Measurements from ENCODE around the gene TCP11. TPM values are rescaled to one million over a fixed set of nuclear protein-coding genes. Genes with fewer than 3 reads are reported as not detected.

The TCP11 gene
- total RNA-seq, 2 experiments from 2014 or later = not detected

- ChIA-PET POLR2A (no interaction called here), CTCF (interaction anchor here (0.7 to 1.3 kb wide), 3 partner anchors 9 to 27 kb away, joined by 3 to 8 read pairs (median 4); no protein-coding TSS in a partner anchor)
- DNase-seq (no peak), ATAC-seq (no peak)
- H3K36me3 Mint-ChIP-seq (ENCODE audit: low read depth) = no peaks in the 10 kb centered on the region
- peaks cover 16% of the 10 kb centered on the region for H3K27me3 Mint-ChIP-seq
- H3K4me1 Mint-ChIP-seq = no peaks in the 10 kb centered on the region
- no peak overlapping the region for H3K4me3 Mint-ChIP-seq
- H3K27ac Mint-ChIP-seq = no peak overlapping the region
- intact Hi-C loops (cut with DNase I, micrococcal nuclease) = no loop called here
- no peaks in the 10 kb centered on the region for H3K9me3 Mint-ChIP-seq (ENCODE audit: low read depth)
Observed at GRCh38 chr6:35160642-35161041, 19.5 kb upstream of the TCP11 start.

- ATAC-seq (no peak), DNase-seq (no peak)
- no peaks in the 10 kb centered on the region for H3K36me3 Mint-ChIP-seq (ENCODE audit: low read depth)
- no peak overlapping the region for H3K27ac Mint-ChIP-seq
- peaks cover 10% of the 10 kb centered on the region for H3K27me3 Mint-ChIP-seq
- CTCF ChIA-PET = interaction anchor here (0.9 to 2.2 kb wide), 2 partner anchors 19 to 48 kb away, joined by 3 to 7 read pairs; no protein-coding TSS in a partner anchor
- peaks cover 5% of the 10 kb centered on the region for H3K4me1 Mint-ChIP-seq
- intact Hi-C loops (cut with DNase I, micrococcal nuclease) = no loop called here
- H3K9me3 Mint-ChIP-seq (ENCODE audit: low read depth) = no peaks in the 10 kb centered on the region
- POLR2A ChIA-PET = no interaction called here
- no peak overlapping the region for H3K4me3 Mint-ChIP-seq
Observed at GRCh38 chr6:35158520-35158919, 17.4 kb upstream of the TCP11 start.

- ChIA-PET CTCF (interaction anchor here (1.1 to 1.8 kb wide), 3 partner anchors 26 to 86 kb away, joined by 3 to 6 read pairs (median 5); no protein-coding TSS in a partner anchor), POLR2A (no interaction called here)
- no peak overlapping the region for H3K4me3 Mint-ChIP-seq
Observed at GRCh38 chr6:35154947-35155346, 13.8 kb upstream of the TCP11 start.

GRCh38 chr6:35154262-35154661, 13.1 kb upstream of the TCP11 start:
- ATAC-seq (no peak), DNase-seq (no peak)
- no peak overlapping the region for H3K4me3 Mint-ChIP-seq
- no peaks in the 10 kb centered on the region for H3K9me3 Mint-ChIP-seq (ENCODE audit: low read depth)
- POLR2A ChIA-PET = no interaction called here
- H3K36me3 Mint-ChIP-seq (ENCODE audit: low read depth) = no peaks in the 10 kb centered on the region
- peaks cover 6% of the 10 kb centered on the region for H3K4me1 Mint-ChIP-seq
- CTCF ChIA-PET = no interaction called here
- H3K27me3 Mint-ChIP-seq = peaks cover 5% of the 10 kb centered on the region
- intact Hi-C loops (cut with DNase I, micrococcal nuclease) = no loop called here
- H3K27ac Mint-ChIP-seq = no peak overlapping the region

More at GRCh38 chr6:35154947-35155346, 13.8 kb upstream of the TCP11 start:
- no peaks in the 10 kb centered on the region for H3K36me3 Mint-ChIP-seq (ENCODE audit: low read depth)
- H3K9me3 Mint-ChIP-seq (ENCODE audit: low read depth) = no peaks in the 10 kb centered on the region
- DNase-seq (no peak), ATAC-seq (no peak)
- peaks cover 5% of the 10 kb centered on the region for H3K4me1 Mint-ChIP-seq
- peaks cover 6% of the 10 kb centered on the region for H3K27me3 Mint-ChIP-seq
- H3K27ac Mint-ChIP-seq = no peak overlapping the region
- intact Hi-C loops (cut with DNase I, micrococcal nuclease) = no loop called here

DNA sequence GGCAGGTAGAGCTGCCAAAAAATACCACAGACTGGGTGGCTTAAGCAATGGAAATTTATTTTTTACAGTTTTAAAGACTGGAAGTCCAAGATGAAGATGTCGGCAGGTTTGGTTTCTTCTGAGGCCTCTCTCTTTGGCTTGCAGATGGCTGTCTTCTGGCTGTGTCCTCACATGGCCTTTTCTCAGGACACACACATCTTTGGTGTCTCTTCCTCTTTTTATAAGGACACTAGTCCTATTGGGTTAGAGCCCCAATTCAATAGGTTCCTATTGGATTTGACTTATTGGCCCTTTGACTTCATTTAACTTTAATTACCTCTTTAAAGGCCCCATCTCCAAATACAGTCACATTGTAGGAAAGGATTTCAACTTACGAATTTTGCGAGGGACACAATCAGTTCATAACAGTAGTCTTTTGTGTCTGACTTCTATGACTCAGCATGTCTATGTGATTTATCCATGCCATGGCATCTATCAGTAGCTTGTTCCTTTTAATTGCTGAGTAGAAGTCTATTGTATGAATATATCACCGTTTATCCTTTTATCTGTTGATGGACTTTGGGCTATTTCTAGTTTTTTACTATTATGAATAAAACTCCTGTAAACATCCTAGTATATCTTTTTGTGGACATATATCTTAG, 11.0 kb upstream of the TCP11 start:
- no peaks in the 10 kb centered on the region for H3K36me3 Mint-ChIP-seq (ENCODE audit: low read depth)
- no peak for ATAC-seq
- no peaks in the 10 kb centered on the region for H3K9me3 Mint-ChIP-seq (ENCODE audit: low read depth)
- intact Hi-C loops (cut with DNase I, micrococcal nuclease) = no loop called here
- H3K27me3 Mint-ChIP-seq = peaks cover 8% of the 10 kb centered on the region
- H3K4me3 Mint-ChIP-seq = no peak overlapping the region
- ChIA-PET POLR2A (no interaction called here), CTCF (interaction anchor here (0.6 kb wide), 1 partner anchor 9 kb away, joined by 3 read pairs; no protein-coding TSS in a partner anchor)
- H3K27ac Mint-ChIP-seq = no peak overlapping the region
- peaks cover 26% of the 10 kb centered on the region for H3K4me1 Mint-ChIP-seq
- no peak for DNase-seq

- CTCF ChIA-PET = interaction anchor here (0.7 kb wide), 1 partner anchor 9 kb away, joined by 4 read pairs; no protein-coding TSS in a partner anchor
- Mint-ChIP-seq H3K4me3 (no peak overlapping the region), H3K36me3 (ENCODE audit: low read depth) (no peaks in the 10 kb centered on the region)
Observed at GRCh38 chr6:35151466-35151865, 10.3 kb upstream of the TCP11 start.

GRCh38 chr6:35149891-35150566, 8.9 kb upstream of the TCP11 start:
- Mint-ChIP-seq H3K9me3 (ENCODE audit: low read depth) (no peaks in the 10 kb centered on the region), H3K27ac (no peak overlapping the region), H3K36me3 (ENCODE audit: low read depth) (no peaks in the 10 kb centered on the region), H3K4me1 (peaks cover 26% of the 10 kb centered on the region), H3K27me3 (peaks cover 11% of the 10 kb centered on the region), H3K4me3 (no peak overlapping the region)
- ChIA-PET CTCF (interaction anchor here (0.6 to 2.2 kb wide), 9 partner anchors 10 to 195 kb away, joined by 3 to 10 read pairs (median 5); no protein-coding TSS in a partner anchor), POLR2A (interaction anchor here (0.6 kb wide), 1 partner anchor 48 kb away, joined by 4 read pairs; no protein-coding TSS in a partner anchor)
- DNase-seq = no peak
- intact Hi-C loops (cut with DNase I, micrococcal nuclease) = loop anchor here (2.0 to 10.0 kb wide), 2 partner anchors 91 to 515 kb away; no protein-coding TSS in a partner anchor
- ATAC-seq = no peak

More at GRCh38 chr6:35151466-35151865, 10.3 kb upstream of the TCP11 start:
- peaks cover 8% of the 10 kb centered on the region for H3K27me3 Mint-ChIP-seq
- no peak for DNase-seq
- H3K27ac Mint-ChIP-seq = no peak overlapping the region
- H3K9me3 Mint-ChIP-seq (ENCODE audit: low read depth) = no peaks in the 10 kb centered on the region
- no peak for ATAC-seq
- peaks cover 26% of the 10 kb centered on the region for H3K4me1 Mint-ChIP-seq
- POLR2A ChIA-PET = no interaction called here
- intact Hi-C loops (cut with DNase I, micrococcal nuclease) = no loop called here

- no peaks in the 10 kb centered on the region for H3K9me3 Mint-ChIP-seq (ENCODE audit: low read depth)
Observed at GRCh38 chr6:35148167-35148741, 7.1 kb upstream of the TCP11 start.

GRCh38 chr6:35147486-35147885, 6.3 kb upstream of the TCP11 start:
- no peaks in the 10 kb centered on the region for H3K36me3 Mint-ChIP-seq (ENCODE audit: low read depth)
- H3K27me3 Mint-ChIP-seq = peaks cover 11% of the 10 kb centered on the region
- ChIA-PET CTCF (interaction anchor here (0.9 to 4.1 kb wide), 6 partner anchors 8 to 94 kb away, joined by 3 to 40 read pairs (median 12); no protein-coding TSS in a partner anchor), POLR2A (no interaction called here)
- H3K9me3 Mint-ChIP-seq (ENCODE audit: low read depth) = no peaks in the 10 kb centered on the region
- ATAC-seq (no peak), DNase-seq (no peak)
- intact Hi-C loops (cut with DNase I, micrococcal nuclease) = loop anchor here in 1 of 2 experiments (10.0 kb wide), 1 partner anchor 513 kb away; no protein-coding TSS in a partner anchor
- no peak overlapping the region for H3K27ac Mint-ChIP-seq
- peaks cover 21% of the 10 kb centered on the region for H3K4me1 Mint-ChIP-seq
- no peak overlapping the region for H3K4me3 Mint-ChIP-seq

More at GRCh38 chr6:35148167-35148741, 7.1 kb upstream of the TCP11 start:
- peak; percentile 74 for DNase-seq
- peak; percentile 99 for ATAC-seq
- CTCF ChIA-PET = interaction anchor here (0.7 to 4.1 kb wide), 7 partner anchors 9 to 161 kb away, joined by 3 to 40 read pairs (median 10); partner anchors contain the start of gene ZNF76
- POLR2A ChIA-PET = interaction anchor here (0.5 to 0.6 kb wide), 3 partner anchors 44 to 667 kb away, joined by 3 to 6 read pairs (median 4); no protein-coding TSS in a partner anchor
- no peaks in the 10 kb centered on the region for H3K36me3 Mint-ChIP-seq (ENCODE audit: low read depth)
- H3K27me3 Mint-ChIP-seq = peaks cover 11% of the 10 kb centered on the region
- no peak overlapping the region for H3K27ac Mint-ChIP-seq
- intact Hi-C loops (cut with DNase I, micrococcal nuclease) = loop anchor here (2.0 to 10.0 kb wide), 2 partner anchors 93 to 513 kb away; no protein-coding TSS in a partner anchor
- no peak overlapping the region for H3K4me3 Mint-ChIP-seq
- peaks cover 21% of the 10 kb centered on the region for H3K4me1 Mint-ChIP-seq

DNA sequence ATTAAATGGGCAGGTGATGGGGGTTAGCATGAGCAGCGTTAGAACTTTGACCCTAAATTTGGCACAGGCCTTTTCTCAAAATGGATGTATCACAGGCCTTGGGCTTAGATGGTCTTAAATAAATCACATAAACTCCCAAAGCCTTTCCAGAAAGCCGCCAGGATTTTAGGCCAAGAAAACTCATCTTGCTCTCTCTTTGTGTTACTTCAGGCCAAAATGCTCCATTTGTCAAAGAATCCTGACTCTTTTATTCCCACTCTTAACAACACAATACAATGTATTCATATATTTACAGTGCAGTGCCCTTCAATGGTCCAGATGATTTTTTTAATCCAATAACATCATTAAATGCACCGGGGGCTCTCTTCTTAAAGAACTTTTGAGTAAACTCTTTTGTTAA, 5.9 kb upstream of the TCP11 start:
- Mint-ChIP-seq H3K27me3 (peaks cover 11% of the 10 kb centered on the region), H3K9me3 (ENCODE audit: low read depth) (no peaks in the 10 kb centered on the region), H3K36me3 (ENCODE audit: low read depth) (no peaks in the 10 kb centered on the region), H3K4me1 (peaks cover 21% of the 10 kb centered on the region), H3K4me3 (no peak overlapping the region), H3K27ac (no peak overlapping the region)
- intact Hi-C loops (cut with DNase I, micrococcal nuclease) = loop anchor here in 1 of 2 experiments (10.0 kb wide), 1 partner anchor 512 kb away; no protein-coding TSS in a partner anchor
- ChIA-PET POLR2A (no interaction called here), CTCF (interaction anchor here (0.9 to 4.1 kb wide), 7 partner anchors 8 to 161 kb away, joined by 3 to 40 read pairs (median 4); no protein-coding TSS in a partner anchor)
- DNase-seq = no peak
- ATAC-seq = no peak

- DNase-seq (peak; percentile 70), ATAC-seq (no peak)
- Mint-ChIP-seq H3K36me3 (ENCODE audit: low read depth) (no peaks in the 10 kb centered on the region), H3K27ac (no peak overlapping the region), H3K4me1 (peaks cover 24% of the 10 kb centered on the region), H3K9me3 (ENCODE audit: low read depth) (no peaks in the 10 kb centered on the region), H3K4me3 (no peak overlapping the region), H3K27me3 (peaks cover 14% of the 10 kb centered on the region)
- ChIA-PET POLR2A (no interaction called here), CTCF (interaction anchor here (0.9 to 4.1 kb wide), 5 partner anchors 8 to 160 kb away, joined by 3 to 40 read pairs (median 4); no protein-coding TSS in a partner anchor)
- intact Hi-C loops (cut with DNase I, micrococcal nuclease) = loop anchor here (1.0 to 10.0 kb wide), 3 partner anchors 59 to 512 kb away; no protein-coding TSS in a partner anchor
Observed at GRCh38 chr6:35146453-35146852, 5.3 kb upstream of the TCP11 start.
